Activated CD8-positive, alpha-beta memory T cell treated with anti-CD3 and anti-CD28 coated beads, Interleukin-2, amount 50 U/mL, for 1 hour (primary cell): Measurements from ENCODE around the gene SMIM30.

ENCODE experiments used
- DNase-seq: peaks from one replicate; pipeline ENCODE4 v3.0.0-alpha.2; 2020; ENCODE audit errors: extremely low read depth

SMIM30 gene

GRCh38 chr7:113100121-113100603 lies 18.2 kb downstream of the SMIM30 start:
- no peak for DNase-seq

GRCh38 chr7:113099284-113099919 lies 19.0 kb downstream of the SMIM30 start:
- no peak for DNase-seq

- DNase-seq, result no peak
Observed at GRCh38 chr7:113094517-113095249, 23.7 kb downstream of the SMIM30 start.

GRCh38 chr7:113093561-113093960 lies 24.8 kb downstream of the SMIM30 start:
- no peak for DNase-seq

- no peak for DNase-seq
Observed at GRCh38 chr7:113092762-113093161, 25.6 kb downstream of the SMIM30 start.

GRCh38 chr7:113087071-113087998 lies 31.0 kb downstream of the SMIM30 start:
- DNase-seq, result no peak

- DNase-seq, result no peak
Observed at GRCh38 chr7:113086431-113086888, 31.9 kb downstream of the SMIM30 start, which contains the start of gene GPR85. Gene GPR85 (minus strand): TSS chr7:113086827. CDS start chr7:113084721, 2,106 bp downstream.

GRCh38 chr7:113085781-113086390 lies 32.5 kb downstream of the SMIM30 start:
- DNase-seq, result no peak

GRCh38 chr7:113084496-113085172 lies 33.7 kb downstream of the SMIM30 start:
- DNase-seq, result no peak

GRCh38 chr7:113083816-113084495 lies 34.4 kb downstream of the SMIM30 start:
- no peak for DNase-seq

GRCh38 chr7:113083132-113083815 lies 35.1 kb downstream of the SMIM30 start:
- DNase-seq, result no peak

- no peak for DNase-seq
Observed at GRCh38 chr7:113078331-113078730, 40.0 kb downstream of the SMIM30 start.

GRCh38 chr7:113076703-113077102 lies 41.7 kb downstream of the SMIM30 start:
- no peak for DNase-seq

- DNase-seq, result no peak
Observed at GRCh38 chr7:113071465-113071864, 46.9 kb downstream of the SMIM30 start.
